Psoas muscle (tissue), 8 donors: ENCODE measurements around the gene MINDY3. TPM values are rescaled to one million over a fixed set of nuclear protein-coding genes. Genes with fewer than 3 reads are reported as not detected.

ENCODE experiments used
- ATAC-seq, 4 donors: fragments of 200-7000 bp; cut with Tn5 transposase; one replicate each; pipeline ENCODE4 v1.9.1; 2020; ENCODE audit warnings: moderate library complexity in 3 of 4, mild to moderate bottlenecking in 2 of 4
- DNase-seq, 2 donors: peaks; one replicate each; pipeline ENCODE4 v3.0.0-alpha.2; 2020
- H3K27ac ChIP-seq: fragments of 200-600 bp; one replicate; pipeline ENCODE4 v1.8.0; 2022
- H3K27me3 ChIP-seq, 3 donors: fragments of 200-600 bp in 1 of 3; one replicate each; pipeline versions ENCODE4 v1.6.1 to v1.8.0; 2013 to 2022; ENCODE audit warnings: low read length in 2 of 3, mild to moderate bottlenecking in 2 of 3, moderate library complexity in 1 of 3; ENCODE audit not compliant: insufficient read depth in 3 of 3
- H3K36me3 ChIP-seq, 2 donors: fragments of 200-600 bp in 1 of 2; one replicate each; pipeline versions ENCODE4 v1.6.1 to v1.8.0; 2013 to 2022; ENCODE audit warnings: low read depth in 1 of 2, mild to moderate bottlenecking in 1 of 2, moderate library complexity in 1 of 2; ENCODE audit not compliant: insufficient read depth in 1 of 2
- H3K4me1 ChIP-seq: fragments of 200-600 bp; one replicate; pipeline ENCODE4 v1.8.0; 2022
- H3K4me3 ChIP-seq: fragments of 200-600 bp; one replicate; pipeline ENCODE4 v1.8.0; 2022; ENCODE audit warnings: mild to moderate bottlenecking
- H3K9me3 ChIP-seq: fragments of 200-600 bp; one replicate; pipeline ENCODE4 v1.8.0; 2022
- CTCF ChIP-seq: fragments of 200-600 bp; IDR thresholded peaks from one replicate; pipeline ENCODE4 v1.8.0; 2022; ENCODE audit warnings: antibody characterized with exemption
- WGBS, 3 donors: extraction: QIAGEN DNeasy Blood & Tissue Kit; methylation state at CpG; one replicate each; pipeline versions ENCODE4 v1.1.6 to v1.1.7; 2013; 5-methylcytosine and 5-hydroxymethylcytosine counted together
- intact Hi-C, 2 donors: fragments of 100-400 bp; cut with DNase I; formaldehyde crosslinking; loops; one replicate each; pipeline versions ENCODE4 v1.11.0 to v1.14.2; 2022
- polyA plus RNA-seq, 3 donors: library from polyadenylated mRNA; stranded (reverse); fragments of 200-250 nt; gene quantifications; one replicate each; pipeline ENCODE4 v1.2.3, GENCODE V29; 2013
- total RNA-seq, 4 donors: library from RNA; stranded (reverse); fragmentation: NEBNext Ultra II Directional in 2 of 4; extraction: Animal tissue kit (Norgen Biotek cat#: 25700) in 2 of 4; gene quantifications; one replicate each; pipeline versions ENCODE4 v1.2.1 to v1.2.4, GENCODE V29; 2021 to 2023
- donor health status: healthy with polysubstance abuse.
- donor health status: DM: no; HTN: no; CAD: no; lungs with moderate emphysema.
- donor health status: Bipolar disorder and iron deficiency.
- donor health status: healthy.
- donor health status: DM: yes; HTN: yes; CAD: no.
- donor health status: DM: no; HTN: no; CAD: no.
- donor health status: DM: no; HTN: no; CAD: no.
- donor health status: DM: yes; HTN: yes; CAD: no.

The MINDY3 gene
- total and polyA plus RNA-seq, 7 donors, result 6.1 to 17.5 (median 9.9) TPM

- no peak for TF ChIP-seq CTCF
- H3K9me3 ChIP-seq, result no peaks in the 10 kb centered on the region
- intact Hi-C loops, result no loop called here
- peaks cover 5% of the 10 kb centered on the region for H3K4me1 ChIP-seq
- no peak for ATAC-seq
- H3K4me3 ChIP-seq, result no peak overlapping the region
- 83 to 93% (median 84%) methylated on average over 5 of the region's 5 CpGs for WGBS, 3 donors
- no peak overlapping the region for H3K27ac ChIP-seq
- no peaks in the 10 kb centered on the region for H3K27me3 ChIP-seq
- no peak for DNase-seq
- peaks cover 0 to 28% of the 10 kb centered on the region in 2 donors for H3K36me3 ChIP-seq
Measured at GRCh38 chr10:15793664-15794063, 66.6 kb downstream of the MINDY3 start.

GRCh38 chr10:15792777-15793176 is 67.5 kb downstream of the MINDY3 start:
- TF ChIP-seq CTCF, result no peak
- Histone ChIP-seq H3K27ac (no peak overlapping the region), H3K9me3 (no peaks in the 10 kb centered on the region), H3K4me1 (peaks cover 5% of the 10 kb centered on the region), H3K27me3 (no peaks in the 10 kb centered on the region), H3K36me3 (peaks cover 0 to 36% of the 10 kb centered on the region in 2 donors), H3K4me3 (no peak overlapping the region)
- WGBS, 3 donors, result 95 to 99% (median 97%) methylated on average over 4 of the region's 4 CpGs
- ATAC-seq, result no peak
- no peak for DNase-seq
- intact Hi-C loops, result no loop called here

- no peak for TF ChIP-seq CTCF
- DNase-seq (no peak), ATAC-seq (peak in 1 of 4 donors; percentile 30)
- intact Hi-C loops, result no loop called here
- no peaks in the 10 kb centered on the region for H3K27me3 ChIP-seq
- peaks cover 5% of the 10 kb centered on the region for H3K4me1 ChIP-seq
- H3K36me3 ChIP-seq, result peaks cover 0 to 43% of the 10 kb centered on the region in 2 donors
- 48 to 56% (median 50%) methylated on average over 2 of the region's 2 CpGs for WGBS, 3 donors
- H3K9me3 ChIP-seq, result no peaks in the 10 kb centered on the region
- H3K27ac ChIP-seq, result peak overlapping the region; percentile 14
- no peak overlapping the region for H3K4me3 ChIP-seq
Measured at GRCh38 chr10:15791816-15792524, 68.3 kb downstream of the MINDY3 start.

GRCh38 chr10:15789793-15790525 is 70.3 kb downstream of the MINDY3 start:
- ATAC-seq (peak in 1 of 4 donors; percentile 42), DNase-seq (no peak)
- H3K4me3 ChIP-seq, result no peak overlapping the region
- H3K4me1 ChIP-seq, result peaks cover 5% of the 10 kb centered on the region
- no peaks in the 10 kb centered on the region for H3K9me3 ChIP-seq
- no peak overlapping the region for H3K27ac ChIP-seq
- 76 to 84% (median 82%) methylated on average over 1 of the region's 1 CpG for WGBS, 3 donors
- no peak for TF ChIP-seq CTCF
- H3K36me3 ChIP-seq, result peaks cover 0 to 49% of the 10 kb centered on the region in 2 donors
- intact Hi-C loops, result no loop called here
- H3K27me3 ChIP-seq, result no peaks in the 10 kb centered on the region
